WTC11 (cell line): ENCODE data around the gene CREBBP.

Experiments
- ATF3 ChIP-seq: sonication (generic); formaldehyde crosslinking; conservative IDR thresholded peaks from 2 replicates; pipeline ENCODE4 v1.8.1; 2022; ENCODE audit warnings: mild to moderate bottlenecking, missing genetic modification reagents
- CREB1 ChIP-seq: sonication (generic); formaldehyde crosslinking; IDR thresholded peaks from 2 replicates; pipeline ENCODE4 v1.8.0; 2023; ENCODE audit warnings: mild to moderate bottlenecking, missing genetic modification reagents
- CTCF ChIP-seq: fragments of 200-600 bp; IDR thresholded peaks from 2 replicates; pipeline ENCODE4 v1.8.0; 2022; ENCODE audit warnings: antibody characterized with exemption
- MAX ChIP-seq: sonication (generic); formaldehyde crosslinking; IDR thresholded peaks from 2 replicates; pipeline ENCODE4 v1.8.0; 2022; ENCODE audit warnings: mild to moderate bottlenecking, missing genetic modification reagents
- NR3C1 ChIP-seq: sonication (generic); formaldehyde crosslinking; conservative IDR thresholded peaks from 2 replicates; pipeline ENCODE4 v1.8.1; 2023; ENCODE audit warnings: low read depth, mild to moderate bottlenecking, missing genetic modification reagents
- PREB ChIP-seq: sonication (generic); formaldehyde crosslinking; IDR thresholded peaks from 2 replicates; pipeline ENCODE4 v1.8.1; 2022; ENCODE audit warnings: mild to moderate bottlenecking, missing genetic modification reagents, moderate library complexity, borderline replicate concordance
- ZNF121 ChIP-seq: sonication (generic); formaldehyde crosslinking; IDR thresholded peaks from 2 replicates; pipeline ENCODE4 v1.8.0; 2023; ENCODE audit warnings: missing genetic modification reagents
- ZNF138 ChIP-seq: sonication (generic); formaldehyde crosslinking; conservative IDR thresholded peaks from 2 replicates; pipeline ENCODE4 v1.8.1; 2022; ENCODE audit warnings: mild to moderate bottlenecking, moderate library complexity, missing genetic modification reagents
- ZNF232 ChIP-seq: sonication (generic); formaldehyde crosslinking; IDR thresholded peaks from 2 replicates; pipeline ENCODE4 v1.8.0; 2022; ENCODE audit warnings: mild to moderate bottlenecking, missing genetic modification reagents

- TF ChIP-seq MAX (CRISPR knock-in tag) (no peak), CTCF (no peak), ZNF121 (no peak), ATF3 (CRISPR knock-in tag) (no peak), NR3C1 (no peak), ZNF232 (no peak), PREB (CRISPR knock-in tag) (no peak), ZNF138 (CRISPR knock-in tag) (no peak), CREB1 (no peak)
Observed at GRCh38 chr16:3890091-3890490, 9.6 kb upstream of the CREBBP start.
